ENCODE measurements around the gene PCYT1A.
"Not testable (repeated sequence)": the region's sequence is repeated elsewhere in the genome, so short reads cannot be mapped to it uniquely, and the experiment has no call there.

The PCYT1A gene

DNA sequence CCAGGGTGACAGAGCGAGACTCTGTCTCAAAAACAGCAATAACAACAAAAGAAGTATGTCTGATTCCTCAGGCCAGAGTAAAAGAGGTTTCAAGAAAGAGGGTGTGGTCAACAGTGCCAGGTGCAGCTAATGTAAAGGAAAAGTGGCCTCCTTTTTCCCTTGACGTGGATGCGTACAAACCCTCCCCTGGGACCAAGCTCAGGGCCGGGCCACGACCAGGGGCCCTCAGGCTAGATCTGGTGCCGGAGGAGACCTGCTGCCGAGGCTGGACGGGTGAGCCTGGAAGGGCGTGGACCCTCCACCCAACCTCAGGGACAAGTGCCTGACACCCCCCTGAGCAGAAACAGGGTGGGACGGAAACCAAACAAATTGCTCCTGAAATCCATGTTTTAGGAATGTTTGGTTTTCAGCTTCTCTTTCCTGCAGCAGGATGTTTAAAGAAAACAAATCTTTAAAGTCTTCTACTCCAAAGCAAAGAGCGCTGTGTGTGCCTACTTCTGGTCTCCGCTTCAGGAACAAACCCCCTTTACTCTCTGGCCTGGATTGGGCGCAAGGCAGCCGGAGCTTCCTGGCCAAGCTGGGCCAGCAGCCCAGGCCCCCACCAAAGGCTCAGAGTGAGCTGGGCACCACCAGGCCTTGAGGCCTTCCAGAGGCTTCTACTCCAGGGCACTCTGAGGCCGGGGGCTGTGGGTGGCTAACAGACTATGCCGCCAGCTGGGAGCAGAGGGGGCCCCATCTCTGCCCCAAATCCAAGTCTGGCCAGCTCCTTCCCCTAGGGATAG is 97.8 kb downstream of the PCYT1A start:
- FAIRE-seq = no peak

DNA sequence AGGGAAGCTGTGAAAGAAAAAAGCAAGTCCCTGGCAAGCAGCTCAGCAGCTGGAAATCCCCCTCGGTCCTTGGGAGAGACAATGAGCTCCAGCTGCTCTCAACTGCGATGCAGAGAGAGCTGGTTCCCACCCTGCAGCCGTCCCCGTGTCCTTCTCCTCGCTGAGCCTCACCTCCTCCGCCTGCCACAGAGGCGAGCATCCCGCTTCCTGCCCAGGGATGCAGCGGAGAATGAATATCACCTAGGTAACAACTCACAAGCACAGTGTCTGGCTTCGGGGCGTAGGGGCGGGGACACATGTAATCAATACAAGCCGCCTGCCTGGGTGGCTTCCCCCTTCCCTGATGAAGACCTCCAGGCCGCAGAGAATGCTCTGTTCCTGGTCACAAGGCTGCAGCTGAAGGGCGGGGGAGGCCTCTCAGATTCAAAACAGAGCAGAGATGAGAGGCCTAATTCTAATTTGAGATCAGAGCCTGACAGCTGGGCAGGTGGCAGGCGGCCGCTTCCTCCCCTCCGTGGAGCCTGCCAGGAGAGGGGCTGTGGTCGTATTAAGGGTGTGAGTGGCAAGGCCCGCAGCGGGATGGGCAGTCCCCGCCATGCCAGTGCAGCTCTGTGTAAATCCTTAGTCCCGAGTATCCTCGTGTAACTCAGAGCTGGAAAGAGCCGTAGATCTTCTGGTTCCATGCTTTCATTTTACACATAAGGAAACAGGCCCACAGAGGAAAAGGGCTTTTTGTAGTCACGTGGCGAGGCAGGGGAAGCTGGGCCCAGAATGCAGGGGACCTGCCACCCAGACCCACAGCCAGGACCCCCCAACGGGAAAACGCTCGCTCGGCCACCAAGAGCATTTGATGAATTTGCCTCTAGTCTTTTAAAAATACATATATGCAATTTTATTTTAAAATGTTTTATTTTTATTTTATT is 100.6 kb downstream of the PCYT1A start:
- no peak for FAIRE-seq

DNA sequence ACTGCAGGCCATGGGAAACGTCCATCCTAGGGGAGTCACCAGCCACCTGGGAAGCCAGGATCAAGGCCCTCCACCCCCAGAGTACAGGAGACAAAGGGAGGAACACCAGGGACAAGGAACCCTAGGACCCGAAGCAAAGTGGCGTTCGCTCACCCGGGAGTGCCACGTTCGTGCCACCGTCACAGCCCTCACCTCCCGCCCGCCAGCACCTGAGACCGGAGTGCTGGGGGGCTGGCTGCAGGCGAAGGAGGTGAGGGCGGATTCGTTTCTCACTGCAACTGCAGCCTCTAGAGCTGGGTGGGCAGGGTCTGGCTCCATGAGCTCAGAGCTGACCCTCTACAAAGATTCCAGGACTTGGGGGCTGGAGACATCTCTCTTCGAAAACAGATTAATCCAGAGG is 102.6 kb downstream of the PCYT1A start:
- no peak for FAIRE-seq

DNA sequence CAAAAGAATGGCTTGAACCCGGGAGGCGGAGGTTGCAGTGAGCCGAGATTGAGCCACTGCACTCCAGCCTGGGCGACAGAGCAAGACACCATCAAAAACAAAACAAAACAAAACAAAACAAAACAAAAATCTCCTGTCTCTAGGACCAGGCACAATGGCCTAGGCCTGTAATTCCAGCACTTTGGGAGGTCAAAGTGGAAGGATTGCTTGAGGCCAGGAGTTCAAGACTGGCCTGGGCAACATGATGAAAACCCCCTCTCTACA is 103.4 kb downstream of the PCYT1A start:
- FAIRE-seq = not testable (repeated sequence)

DNA sequence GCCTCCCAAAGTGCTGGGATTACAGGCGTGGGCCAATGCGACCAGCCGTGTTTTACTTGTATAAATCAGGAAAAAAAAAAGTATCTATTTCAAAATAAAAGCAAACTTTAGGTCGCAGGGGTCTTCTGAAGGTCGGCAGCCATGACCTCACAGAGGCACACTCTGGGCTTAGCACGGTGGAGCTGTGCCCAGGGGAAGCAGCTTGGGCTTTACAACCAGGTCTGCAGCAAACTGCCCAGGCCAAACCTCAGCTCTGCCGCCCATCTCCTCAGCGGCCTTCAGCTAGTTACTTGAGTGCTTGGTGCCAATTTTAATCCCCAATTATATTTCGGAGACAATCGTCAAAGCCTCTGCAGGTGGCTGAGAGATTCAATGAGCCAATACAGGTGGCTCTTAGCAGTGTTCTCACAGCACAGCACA is 106.4 kb downstream of the PCYT1A start:
- no peak for FAIRE-seq

DNA sequence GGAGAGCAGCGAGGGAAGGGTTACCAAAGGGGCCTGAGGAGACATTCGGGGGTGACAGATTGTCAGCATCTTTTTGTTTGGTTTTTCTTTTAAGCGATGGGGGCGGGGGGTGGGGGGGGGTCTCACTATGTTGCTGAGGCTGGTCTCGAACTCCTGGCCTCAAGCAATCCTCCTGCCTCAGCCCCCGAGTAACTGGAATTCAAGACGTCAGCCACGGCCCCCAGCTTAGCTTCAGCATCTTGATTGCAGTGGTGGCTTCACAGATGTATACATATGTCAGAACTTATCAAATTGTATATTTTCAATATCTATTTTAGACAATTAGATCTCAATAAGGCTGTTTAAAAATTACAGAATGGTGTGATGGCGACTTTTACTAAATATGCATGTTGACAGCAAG is 107.2 kb downstream of the PCYT1A start:
- no peak for FAIRE-seq
